HT1080 (cell line): ENCODE data around the gene ATP13A3. TPM values are rescaled to one million over a fixed set of nuclear protein-coding genes. Genes with fewer than 3 reads are reported as not detected.
"Not testable (repeated sequence)": the region's sequence is repeated elsewhere in the genome, so short reads cannot be mapped to it uniquely, and the experiment has no call there.

ENCODE experiments used
- DNase-seq: peaks from one replicate; pipeline ENCODE4 v3.0.0-alpha.2; 2015; ENCODE audit warnings: low read depth
- total RNA-seq: library from RNA; depleted of rRNA; stranded (reverse); fragments of >200 nt; shearing (Covaris generic); gene quantifications from 2 replicates; pipeline ENCODE4 v1.2.3, GENCODE V29; 2014

The ATP13A3 gene
- total RNA-seq, 1 experiment from 2014 or later = 157 TPM

GRCh38 chr3:194500198-194500597, 13.4 kb upstream of the ATP13A3 start:
- no peak for DNase-seq

DNA sequence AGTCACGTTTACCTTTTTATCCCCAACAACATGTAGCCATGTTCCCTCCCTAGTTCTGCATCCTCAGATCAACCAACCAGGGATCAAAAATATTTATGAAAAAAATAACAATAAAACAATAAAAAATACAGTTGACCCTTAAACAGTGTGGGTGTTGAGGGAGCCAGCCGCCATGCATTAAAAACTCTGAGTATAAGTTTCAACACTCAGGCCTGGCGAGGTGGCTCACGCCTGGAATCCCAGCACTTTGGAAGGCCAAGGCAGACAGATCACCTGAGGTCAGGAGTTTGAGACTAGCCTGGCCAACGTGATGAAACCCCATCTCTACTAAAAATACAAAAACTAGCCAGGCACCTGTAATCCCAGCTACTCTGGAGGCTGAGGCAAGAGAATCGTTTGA, 12.7 kb upstream of the ATP13A3 start:
- not testable (repeated sequence) for DNase-seq

DNA sequence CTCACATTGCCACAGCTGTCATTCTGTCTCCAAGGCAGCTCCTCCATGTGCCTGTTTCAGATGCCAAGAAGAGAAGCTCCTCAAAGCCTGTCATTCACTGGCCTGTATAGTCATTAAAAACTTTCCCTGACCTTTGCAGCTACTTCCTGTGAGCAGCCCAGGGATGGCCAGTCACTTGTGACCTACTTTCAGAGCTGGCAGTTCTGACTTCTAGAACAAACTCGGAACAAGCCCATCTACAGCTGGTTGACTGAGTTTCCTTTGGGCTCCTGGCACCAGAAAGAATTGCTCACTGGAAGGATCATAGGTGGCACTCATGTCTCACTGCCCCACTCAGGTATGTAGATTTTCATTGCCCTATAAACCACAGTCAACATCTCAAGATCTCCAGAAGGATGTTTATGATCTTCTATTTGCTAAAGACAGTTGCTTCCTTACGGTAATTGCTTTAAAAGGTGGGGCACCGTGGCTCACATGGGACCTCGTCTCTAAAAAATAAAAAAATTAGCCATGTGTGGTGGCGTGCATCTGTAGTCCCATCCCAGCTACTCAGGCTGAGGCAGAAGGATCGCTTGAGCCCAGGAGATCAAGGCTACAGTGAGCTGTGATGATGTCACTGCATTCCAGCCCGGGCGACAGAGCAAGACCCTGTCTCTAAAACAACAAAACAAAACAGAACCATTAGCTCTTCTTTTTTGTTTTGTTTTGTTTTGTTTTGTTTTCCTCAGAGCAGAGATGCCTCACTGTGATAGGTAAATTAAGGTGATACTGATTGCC, 11.2 kb upstream of the ATP13A3 start:
- peak; percentile 36 for DNase-seq

- DNase-seq = no peak
Measured at GRCh38 chr3:194496217-194496919, 9.6 kb upstream of the ATP13A3 start.

- no peak for DNase-seq
Measured at GRCh38 chr3:194494951-194495374, 8.2 kb upstream of the ATP13A3 start.

DNA sequence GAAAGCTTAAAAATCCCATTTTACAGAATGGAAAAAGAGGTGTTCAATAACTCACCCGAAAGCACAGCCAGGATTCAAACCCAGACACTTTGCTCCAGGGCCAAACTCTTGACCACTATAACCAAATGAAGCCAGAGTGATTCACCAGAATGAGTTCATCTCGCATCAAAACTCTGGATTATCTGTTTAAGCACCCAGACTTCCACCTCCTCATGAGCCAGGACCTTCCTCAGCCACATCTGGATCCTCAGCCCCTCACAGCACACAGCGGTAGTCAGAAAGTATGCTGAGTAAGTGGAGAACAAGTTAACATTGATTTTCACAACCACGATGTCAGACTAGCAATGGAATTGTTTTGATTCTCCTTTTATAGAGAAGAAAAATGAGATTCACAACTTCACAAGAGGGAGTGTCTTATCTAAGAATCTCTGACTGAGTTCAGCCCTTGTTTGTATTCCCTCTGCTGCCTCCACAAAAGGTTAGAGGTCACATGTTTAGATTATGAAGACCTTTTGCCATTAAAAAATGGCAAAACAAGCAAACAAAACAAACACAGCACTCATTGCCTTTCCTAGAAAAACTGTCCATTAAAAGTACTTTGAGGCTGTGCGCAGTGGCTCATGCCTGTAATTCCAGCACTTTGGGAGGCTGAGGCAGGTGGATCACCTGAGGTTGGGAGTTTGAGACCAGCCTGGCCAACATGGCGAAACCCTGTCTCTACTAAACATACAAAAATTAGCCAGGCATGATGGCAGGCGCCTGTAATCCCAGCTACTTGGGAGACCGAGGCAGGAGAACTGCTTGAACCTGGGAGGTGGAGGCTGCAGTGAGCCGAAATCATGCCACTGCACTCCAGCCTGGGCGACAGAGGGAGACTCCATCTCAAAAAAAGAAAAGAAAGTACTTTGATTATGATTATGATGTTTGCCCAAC, 7.5 kb upstream of the ATP13A3 start:
- peak; percentile 74 for DNase-seq

DNA sequence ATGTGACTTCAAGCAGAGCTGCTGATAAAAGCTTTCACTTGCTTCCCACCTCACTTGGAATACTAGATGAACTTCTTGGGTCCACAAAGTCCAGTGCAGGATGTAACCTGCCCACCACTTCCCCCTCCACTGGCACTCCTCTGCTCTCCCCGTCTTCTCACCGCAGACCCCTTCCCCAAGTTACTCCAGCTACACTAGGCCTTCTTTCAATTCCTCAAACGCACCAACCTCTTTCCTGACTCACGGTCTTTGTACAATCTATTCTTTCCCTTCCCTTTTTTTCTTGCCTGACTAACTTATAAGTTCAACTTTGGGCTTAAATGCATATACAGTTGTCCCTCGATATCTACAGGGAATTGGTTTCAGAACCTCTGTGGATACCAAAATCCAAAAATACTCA, 5.2 kb upstream of the ATP13A3 start:
- DNase-seq = no peak

DNA sequence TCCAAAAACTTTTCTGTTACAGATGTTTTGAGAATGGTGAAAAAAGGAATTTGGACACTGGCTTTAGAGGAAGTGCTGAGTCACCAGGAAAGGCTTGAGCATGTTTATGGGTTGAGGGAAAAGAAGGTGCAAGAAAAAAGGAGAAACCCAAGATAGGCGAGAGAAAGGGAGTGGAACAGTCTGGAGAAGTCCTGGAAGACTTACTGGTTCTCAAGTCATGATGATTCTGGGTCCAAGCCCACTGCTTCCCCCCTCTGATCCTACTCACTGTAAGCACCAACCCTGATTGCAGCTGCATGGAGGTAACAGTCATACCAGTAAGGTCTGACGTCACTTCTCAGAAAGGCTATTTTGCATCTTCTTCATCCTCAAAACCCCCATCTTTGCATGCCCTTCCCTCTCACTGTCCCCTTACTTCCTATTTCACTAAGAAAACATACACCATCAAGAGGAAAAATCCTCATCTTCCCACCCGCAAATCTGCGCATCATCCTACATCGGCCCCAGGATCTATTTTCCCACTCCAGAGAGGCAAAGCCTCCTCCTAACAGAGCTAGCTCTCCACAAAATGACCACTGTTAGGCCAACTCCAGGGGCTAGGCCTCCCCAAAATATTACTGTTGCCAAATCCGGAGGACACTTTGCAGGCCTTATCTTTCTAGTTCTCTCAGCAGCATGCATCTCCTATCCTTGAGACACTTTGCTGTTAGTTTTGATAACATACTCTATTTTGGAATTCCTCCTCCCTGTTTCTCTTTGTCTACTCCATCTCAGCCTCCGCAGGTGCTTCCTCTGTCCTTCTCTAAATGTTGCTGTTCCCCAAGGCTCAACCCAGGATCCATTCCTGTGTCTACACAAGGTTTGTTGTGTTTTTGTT, 3.2 kb upstream of the ATP13A3 start:
- DNase-seq = peak; percentile 66

- peak; percentile 33 for DNase-seq
Measured at GRCh38 chr3:194488055-194488742, 1.4 kb upstream of the ATP13A3 start.

DNA sequence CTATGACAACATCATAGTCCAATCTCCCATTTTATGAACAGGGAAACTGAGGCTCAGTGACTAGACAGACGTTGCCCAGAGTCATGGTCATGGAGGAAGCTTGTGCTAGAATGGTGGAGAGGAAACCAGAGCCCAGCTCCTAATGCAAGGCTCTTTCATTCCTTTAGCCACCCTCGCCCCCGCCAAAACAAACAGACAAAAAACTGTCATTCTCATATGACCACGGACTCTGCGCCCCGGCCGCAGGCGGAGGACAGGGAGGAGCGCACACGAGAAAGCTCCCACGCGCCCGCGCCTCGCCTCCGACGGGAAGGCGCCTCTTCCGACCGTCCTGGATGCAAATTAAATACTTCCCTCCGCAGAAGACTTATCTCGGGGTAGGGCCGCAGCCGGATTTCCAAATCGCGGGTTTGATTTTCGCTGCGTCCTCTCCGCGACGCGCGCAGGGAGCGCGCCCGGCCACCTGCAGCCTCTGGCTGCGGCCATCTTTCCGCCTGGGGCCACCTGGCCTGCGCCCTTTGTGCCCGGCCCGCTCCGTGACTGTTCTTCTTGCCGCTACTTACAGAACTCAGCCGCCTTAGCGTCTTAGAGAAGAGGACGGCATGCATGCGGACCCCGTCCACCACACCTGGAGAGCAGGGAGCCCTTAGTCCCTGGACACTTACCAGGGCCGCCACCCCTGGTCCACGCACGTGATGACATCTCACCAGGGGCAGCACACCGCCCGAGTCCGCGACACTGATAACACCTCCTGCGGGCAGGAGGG, 670 bp upstream of the ATP13A3 start:
- no peak for DNase-seq

- DNase-seq = no peak
Measured at GRCh38 chr3:194485881-194486539, 792 bp downstream of the ATP13A3 start.

- peak; percentile 48 for DNase-seq
Measured at GRCh38 chr3:194485468-194485880, 1.3 kb downstream of the ATP13A3 start.

DNA sequence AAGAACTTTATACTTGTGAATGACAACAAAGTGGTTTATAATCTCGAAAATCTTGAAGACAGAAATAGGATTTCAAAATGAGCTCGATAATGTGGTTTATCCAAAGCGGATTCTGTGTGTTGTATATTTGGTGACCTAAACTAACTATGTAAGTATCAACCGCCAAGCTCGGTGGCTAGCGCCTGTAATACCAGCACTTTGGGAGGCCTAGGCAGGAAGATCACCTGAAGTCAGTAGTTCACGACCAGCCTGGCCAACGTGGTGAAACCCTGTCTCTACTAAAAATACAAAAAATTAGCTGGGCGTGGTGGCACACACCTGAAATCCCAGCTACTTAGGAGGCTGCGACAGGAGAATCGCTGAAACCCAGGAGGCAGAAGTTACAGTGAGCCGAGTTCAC, 2.2 kb downstream of the ATP13A3 start:
- no peak for DNase-seq

DNA sequence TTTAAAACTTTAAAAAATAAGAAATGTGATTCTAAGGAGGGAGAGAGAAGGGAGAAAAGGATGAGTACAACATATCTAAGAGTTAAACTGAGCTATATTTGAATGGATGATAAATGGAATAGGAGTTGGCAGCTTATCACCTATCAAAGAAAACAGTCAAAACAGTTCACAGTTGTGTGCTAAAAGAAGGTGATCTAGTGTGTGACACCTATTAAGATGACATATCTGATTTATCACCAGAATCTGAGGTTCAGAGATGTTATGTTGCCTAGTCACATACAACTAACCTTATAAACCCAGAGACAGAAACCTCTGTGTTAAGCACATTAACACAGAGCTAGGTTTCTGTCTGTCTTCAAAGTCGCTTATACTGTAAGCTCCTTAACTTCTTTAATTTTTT, 3.0 kb downstream of the ATP13A3 start:
- DNase-seq = no peak

- DNase-seq = not testable (repeated sequence)
Measured at GRCh38 chr3:194482830-194483229, 4.0 kb downstream of the ATP13A3 start.

GRCh38 chr3:194482196-194482593, 4.6 kb downstream of the ATP13A3 start:
- DNase-seq = peak; percentile 35

DNA sequence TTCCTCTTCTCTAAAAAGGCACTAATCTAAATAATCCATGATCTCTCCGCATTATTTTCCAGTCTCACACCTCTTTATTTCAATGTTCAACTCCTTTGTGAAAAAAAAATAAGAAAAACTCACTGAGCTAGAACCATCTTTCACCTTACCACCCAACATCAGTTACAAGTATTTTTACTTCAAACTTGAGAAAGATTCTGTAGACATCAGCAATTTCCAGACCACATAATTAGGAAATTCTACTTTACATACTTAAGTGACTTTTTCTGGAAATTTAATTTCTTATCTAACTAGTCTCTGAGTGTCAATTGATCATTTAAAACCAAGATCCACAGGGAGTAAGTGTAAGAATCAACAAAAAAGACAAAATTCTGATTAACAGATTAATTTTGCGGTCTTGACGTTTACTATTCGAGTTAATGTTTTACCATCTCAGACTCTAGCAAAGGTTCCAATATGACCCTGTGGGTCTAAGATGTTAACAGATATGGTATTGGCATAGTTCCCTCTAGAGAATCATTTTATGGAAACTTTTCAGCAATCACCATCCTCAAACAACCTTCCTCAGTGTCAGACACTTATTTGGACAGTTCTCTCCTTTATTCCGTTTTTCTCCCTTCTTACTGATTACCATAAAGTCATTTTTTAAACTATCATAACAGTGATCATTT, 5.1 kb downstream of the ATP13A3 start:
- DNase-seq = no peak

DNA sequence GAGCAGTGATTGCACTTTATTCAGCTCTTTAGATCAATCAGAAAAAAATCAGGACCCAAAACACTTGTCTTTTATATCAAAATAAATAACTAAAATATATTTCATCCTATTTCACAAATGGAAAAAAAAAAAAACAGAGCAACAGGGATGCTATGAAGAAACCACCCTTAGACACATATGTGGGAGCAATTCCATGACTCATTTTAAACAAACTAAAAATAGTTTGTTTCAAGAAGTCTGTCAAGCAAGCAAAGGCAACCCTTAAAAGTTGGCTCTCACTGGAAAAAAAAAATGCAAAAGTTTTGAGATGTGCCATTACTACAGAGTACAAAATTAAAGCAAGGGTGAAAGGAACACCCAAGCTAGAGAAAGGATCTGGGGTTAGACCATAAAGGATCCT, 5.7 kb downstream of the ATP13A3 start:
- peak; percentile 69 for DNase-seq
